ENCODE results near the gene PIP5K1C.
"Not testable (repeated sequence)": the region's sequence is repeated elsewhere in the genome, so short reads cannot be mapped to it uniquely, and the experiment has no call there.

Gene PIP5K1C

DNA sequence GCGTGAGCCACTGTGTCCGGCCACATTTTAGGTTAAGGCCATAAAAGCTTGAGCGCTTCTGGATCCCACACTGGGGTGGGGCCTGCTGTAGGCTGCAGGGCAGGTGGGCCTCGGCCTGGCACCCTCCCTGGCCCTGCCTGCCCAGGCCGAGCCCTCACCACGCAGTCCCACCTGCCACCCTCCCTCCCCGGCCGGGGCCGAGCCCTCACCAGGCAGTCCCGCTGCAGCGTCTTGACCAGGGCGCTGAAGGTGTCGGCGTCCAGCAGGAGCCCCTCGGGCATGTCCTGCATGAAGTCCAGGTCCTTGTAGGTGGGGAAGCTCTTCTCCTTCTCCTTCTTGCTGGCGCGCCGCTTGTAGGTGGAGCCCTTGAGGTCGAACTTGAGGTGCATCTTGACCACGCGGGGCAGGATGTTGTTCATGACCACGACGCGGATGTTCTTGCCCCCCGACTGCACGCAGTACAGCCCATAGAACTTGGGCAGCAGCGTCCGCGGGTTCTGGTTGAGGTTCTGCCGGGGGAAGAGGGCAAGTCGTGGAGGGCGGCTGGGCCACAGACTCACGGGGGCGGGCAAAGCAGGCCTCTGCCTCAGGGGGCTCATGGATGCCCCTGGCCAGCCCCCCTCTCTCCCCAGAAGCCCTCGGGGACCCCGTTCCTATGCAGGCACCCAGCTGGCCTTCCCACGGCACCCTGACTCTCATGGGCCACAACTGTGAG, 47.0 kb downstream of the PIP5K1C start:
- no peak for DNase-seq
- H3K4me3 Mint-ChIP-seq: no peak overlapping the region
- H3K27me3 Mint-ChIP-seq: no peaks in the 10 kb centered on the region
- H3K36me3 Mint-ChIP-seq (ENCODE audit: insufficient read depth): peaks cover 32% of the 10 kb centered on the region
- H3K4me1 Mint-ChIP-seq (ENCODE audit: low read depth in 2 of 2): peaks cover 0 to 1% of the 10 kb centered on the region in 2 donors
- no peaks in the 10 kb centered on the region for H3K9me3 Mint-ChIP-seq
- H3K27ac Mint-ChIP-seq: no peak overlapping the region
- no peak for ATAC-seq (replicated peaks)

DNA sequence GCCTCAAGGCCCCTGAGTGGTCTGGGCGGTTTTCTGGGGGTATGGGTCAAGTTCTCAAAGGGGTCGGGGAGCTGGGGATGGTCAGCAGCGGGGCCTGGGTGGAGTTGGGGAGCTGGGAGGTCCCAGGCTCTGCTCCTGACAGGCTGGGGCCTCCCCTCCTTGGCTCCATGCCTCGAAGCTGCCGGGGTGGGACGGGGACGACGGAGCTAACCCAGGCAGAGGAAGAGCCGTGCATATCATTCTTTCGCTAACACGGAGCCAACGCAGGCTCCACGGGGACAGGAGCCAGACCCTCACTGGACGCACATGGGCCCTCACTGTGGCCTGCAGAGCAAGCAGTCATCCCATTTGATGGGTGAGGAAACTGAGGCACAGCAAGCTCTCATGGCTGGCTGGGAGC, 47.8 kb downstream of the PIP5K1C start:
- H3K36me3 Mint-ChIP-seq (ENCODE audit: insufficient read depth): peaks cover 29% of the 10 kb centered on the region
- no peak for DNase-seq
- no peak overlapping the region for H3K4me3 Mint-ChIP-seq
- no peaks in the 10 kb centered on the region for H3K9me3 Mint-ChIP-seq
- ATAC-seq (replicated peaks): no peak
- peaks cover 0 to 1% of the 10 kb centered on the region in 2 donors for H3K4me1 Mint-ChIP-seq (ENCODE audit: low read depth in 2 of 2)
- H3K27ac Mint-ChIP-seq: peak overlapping the region in 1 of 2 donors; percentile 55
- H3K27me3 Mint-ChIP-seq: no peaks in the 10 kb centered on the region

GRCh38 chr19:3651684-3652083, 48.6 kb downstream of the PIP5K1C start:
- no peak overlapping the region for H3K27ac Mint-ChIP-seq
- H3K4me1 Mint-ChIP-seq (ENCODE audit: low read depth in 2 of 2): peaks cover 0 to 1% of the 10 kb centered on the region in 2 donors
- ATAC-seq (replicated peaks) (no peak), DNase-seq (no peak)
- H3K9me3 Mint-ChIP-seq: no peaks in the 10 kb centered on the region
- H3K4me3 Mint-ChIP-seq: no peak overlapping the region
- H3K36me3 Mint-ChIP-seq (ENCODE audit: insufficient read depth): peaks cover 25% of the 10 kb centered on the region
- no peaks in the 10 kb centered on the region for H3K27me3 Mint-ChIP-seq

DNA sequence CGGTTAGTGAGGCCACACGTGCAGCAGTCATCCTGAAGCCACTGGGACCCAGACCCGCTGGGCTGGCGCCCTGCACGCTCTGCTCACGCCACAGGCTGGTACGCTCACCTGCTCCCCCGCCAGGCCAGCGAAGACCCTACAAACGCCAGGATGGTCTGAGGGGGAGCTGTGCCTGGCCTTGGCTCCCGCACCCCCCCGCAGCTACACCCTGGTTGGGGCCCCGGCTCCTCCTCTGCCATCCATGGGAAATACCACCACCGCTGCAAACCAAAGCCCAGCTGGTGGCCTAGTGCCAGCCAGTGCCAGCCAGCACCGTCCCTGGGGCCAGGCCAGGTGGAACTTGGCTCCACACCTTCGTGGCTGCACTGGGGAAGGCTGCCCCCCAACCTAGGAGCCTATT, 50.4 kb downstream of the PIP5K1C start:
- no peak overlapping the region for H3K4me3 Mint-ChIP-seq
- H3K36me3 Mint-ChIP-seq (ENCODE audit: insufficient read depth): peaks cover 22% of the 10 kb centered on the region
- no peak for DNase-seq
- no peaks in the 10 kb centered on the region for H3K9me3 Mint-ChIP-seq
- H3K27me3 Mint-ChIP-seq: no peaks in the 10 kb centered on the region
- peaks cover 0 to 1% of the 10 kb centered on the region in 2 donors for H3K4me1 Mint-ChIP-seq (ENCODE audit: low read depth in 2 of 2)
- no peak overlapping the region for H3K27ac Mint-ChIP-seq
- no peak for ATAC-seq (replicated peaks)

DNA sequence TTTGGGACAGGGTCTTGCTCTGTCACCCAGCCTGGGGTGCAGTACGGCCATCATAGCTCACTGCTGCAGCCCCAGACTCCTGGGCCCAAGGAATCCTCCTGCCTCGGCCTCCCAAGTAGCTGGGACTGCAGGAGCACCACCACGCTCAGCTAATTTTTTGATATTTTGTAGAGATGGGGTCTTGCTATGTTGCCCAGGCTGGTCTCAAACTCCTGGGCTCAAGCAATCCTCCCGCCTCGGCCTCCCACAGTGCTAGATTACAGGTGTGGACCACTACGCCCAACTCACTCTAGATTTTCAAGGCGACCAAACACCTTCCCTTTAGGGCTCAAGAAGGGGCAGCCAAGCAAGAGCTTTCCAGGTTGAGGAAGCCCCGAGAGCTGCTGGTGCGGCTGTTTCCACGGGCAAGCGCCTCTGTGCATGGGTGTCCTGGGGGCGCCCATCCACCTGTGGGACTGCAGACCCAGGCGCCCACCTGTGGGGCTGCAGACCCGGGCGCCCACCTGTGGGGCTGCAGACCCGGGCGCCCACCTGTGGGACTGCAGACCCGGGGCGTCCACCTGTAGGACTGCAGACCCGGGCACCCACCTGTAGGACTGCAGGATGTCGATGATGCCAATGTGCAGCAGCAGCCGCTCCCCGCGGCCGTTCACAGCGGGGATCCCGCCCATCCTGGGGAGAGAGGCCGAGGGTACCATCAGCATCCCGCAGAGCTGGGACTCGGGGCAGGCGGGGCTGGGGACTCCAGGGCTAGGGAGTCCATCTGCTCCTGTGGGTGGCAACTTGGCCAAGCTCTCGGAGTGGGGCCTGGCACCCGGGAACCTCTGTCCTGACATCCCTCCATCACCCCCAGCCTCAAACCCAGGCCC, 52.0 kb downstream of the PIP5K1C start:
- Mint-ChIP-seq H3K4me3 (no peak overlapping the region), H3K4me1 (ENCODE audit: low read depth in 2 of 2) (peaks cover 0 to 1% of the 10 kb centered on the region in 2 donors), H3K27me3 (no peaks in the 10 kb centered on the region), H3K9me3 (no peaks in the 10 kb centered on the region), H3K27ac (no peak overlapping the region), H3K36me3 (ENCODE audit: insufficient read depth) (peaks cover 20% of the 10 kb centered on the region)
- ATAC-seq (replicated peaks): no peak
- no peak for DNase-seq

GRCh38 chr19:3647102-3647501, 53.2 kb downstream of the PIP5K1C start:
- peaks cover 16% of the 10 kb centered on the region for H3K36me3 Mint-ChIP-seq (ENCODE audit: insufficient read depth)
- not testable (repeated sequence) for H3K4me1 Mint-ChIP-seq (ENCODE audit: low read depth in 2 of 2); H3K27me3 Mint-ChIP-seq; H3K27ac Mint-ChIP-seq; DNase-seq; H3K9me3 Mint-ChIP-seq; H3K4me3 Mint-ChIP-seq; ATAC-seq (replicated peaks)

DNA sequence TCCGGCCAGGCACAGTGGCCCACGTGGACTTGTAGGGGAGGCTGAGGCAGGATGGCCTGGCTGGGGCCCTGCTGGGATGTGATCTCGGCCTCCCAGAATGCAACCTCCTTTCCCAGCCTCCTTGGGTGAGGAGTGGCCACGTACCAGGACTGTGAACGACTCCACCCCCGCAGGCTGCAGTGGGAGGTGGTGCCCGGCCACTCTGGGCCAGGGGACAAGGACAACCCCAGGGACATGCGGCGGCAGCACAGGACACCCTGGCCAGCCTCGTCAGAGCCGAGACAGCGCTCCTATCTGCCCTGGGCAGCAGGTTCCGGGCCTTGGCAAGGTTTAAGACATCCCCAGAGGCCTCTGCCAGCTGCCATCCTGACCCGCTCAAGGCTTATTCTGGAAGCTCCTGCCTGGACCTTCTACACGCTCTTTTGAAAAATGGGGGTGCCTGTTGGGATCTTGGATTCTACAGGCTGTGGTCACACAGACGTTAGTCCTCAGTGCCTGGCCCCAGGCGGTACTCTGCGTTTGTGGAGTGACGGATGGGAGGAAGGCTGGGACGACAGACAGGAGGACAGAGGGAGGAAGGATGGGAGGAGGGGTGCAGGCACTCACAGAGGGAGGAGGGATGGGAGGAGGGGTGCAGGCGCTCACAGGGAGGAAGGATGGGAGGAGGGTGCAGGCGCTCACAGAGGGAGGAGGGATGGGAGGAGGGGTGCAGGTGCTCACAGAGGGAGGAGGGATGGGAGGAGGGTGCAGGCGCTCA, 53.8 kb downstream of the PIP5K1C start:
- H3K4me1 Mint-ChIP-seq (ENCODE audit: low read depth in 2 of 2): peaks cover 0 to 1% of the 10 kb centered on the region in 2 donors
- no peak overlapping the region for H3K4me3 Mint-ChIP-seq
- H3K9me3 Mint-ChIP-seq: no peaks in the 10 kb centered on the region
- H3K36me3 Mint-ChIP-seq (ENCODE audit: insufficient read depth): peaks cover 10% of the 10 kb centered on the region
- no peak overlapping the region for H3K27ac Mint-ChIP-seq
- H3K27me3 Mint-ChIP-seq: no peaks in the 10 kb centered on the region
- ATAC-seq (replicated peaks): no peak
- DNase-seq: no peak

DNA sequence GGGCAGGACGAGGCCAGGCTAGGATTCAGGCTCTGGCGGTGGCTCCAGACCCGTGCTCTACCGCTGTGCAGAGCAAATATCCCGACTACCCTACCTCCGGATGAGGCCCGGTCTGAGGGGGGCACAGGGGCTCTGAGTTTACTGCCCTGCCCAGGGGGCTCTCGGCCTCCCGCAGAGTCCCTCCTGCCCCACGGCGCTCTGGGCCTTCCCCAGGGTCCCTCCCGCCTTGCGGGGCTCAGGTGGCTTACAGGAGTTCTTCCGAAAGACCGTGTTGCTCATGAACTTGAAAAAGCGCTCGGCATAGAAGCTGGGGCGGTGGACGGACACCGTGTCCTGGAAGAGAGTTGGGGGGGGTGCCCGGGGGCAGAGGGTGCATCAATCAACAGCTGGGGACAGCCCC, 54.5 kb downstream of the PIP5K1C start:
- H3K9me3 Mint-ChIP-seq: no peaks in the 10 kb centered on the region
- DNase-seq: no peak
- peaks cover 5% of the 10 kb centered on the region for H3K36me3 Mint-ChIP-seq (ENCODE audit: insufficient read depth)
- no peak overlapping the region for H3K27ac Mint-ChIP-seq
- H3K4me1 Mint-ChIP-seq (ENCODE audit: low read depth in 2 of 2): no peaks in the 10 kb centered on the region
- H3K4me3 Mint-ChIP-seq: no peak overlapping the region
- ATAC-seq (replicated peaks): no peak
- no peaks in the 10 kb centered on the region for H3K27me3 Mint-ChIP-seq

- H3K9me3 Mint-ChIP-seq: no peaks in the 10 kb centered on the region
- no peaks in the 10 kb centered on the region for H3K27me3 Mint-ChIP-seq
- H3K4me1 Mint-ChIP-seq (ENCODE audit: low read depth in 2 of 2): no peaks in the 10 kb centered on the region
- no peak for DNase-seq
- ATAC-seq (replicated peaks): no peak
- no peak overlapping the region for H3K27ac Mint-ChIP-seq
- no peak overlapping the region for H3K4me3 Mint-ChIP-seq
- H3K36me3 Mint-ChIP-seq (ENCODE audit: insufficient read depth): no peaks in the 10 kb centered on the region
Measured at GRCh38 chr19:3645067-3645396, 55.2 kb downstream of the PIP5K1C start.

DNA sequence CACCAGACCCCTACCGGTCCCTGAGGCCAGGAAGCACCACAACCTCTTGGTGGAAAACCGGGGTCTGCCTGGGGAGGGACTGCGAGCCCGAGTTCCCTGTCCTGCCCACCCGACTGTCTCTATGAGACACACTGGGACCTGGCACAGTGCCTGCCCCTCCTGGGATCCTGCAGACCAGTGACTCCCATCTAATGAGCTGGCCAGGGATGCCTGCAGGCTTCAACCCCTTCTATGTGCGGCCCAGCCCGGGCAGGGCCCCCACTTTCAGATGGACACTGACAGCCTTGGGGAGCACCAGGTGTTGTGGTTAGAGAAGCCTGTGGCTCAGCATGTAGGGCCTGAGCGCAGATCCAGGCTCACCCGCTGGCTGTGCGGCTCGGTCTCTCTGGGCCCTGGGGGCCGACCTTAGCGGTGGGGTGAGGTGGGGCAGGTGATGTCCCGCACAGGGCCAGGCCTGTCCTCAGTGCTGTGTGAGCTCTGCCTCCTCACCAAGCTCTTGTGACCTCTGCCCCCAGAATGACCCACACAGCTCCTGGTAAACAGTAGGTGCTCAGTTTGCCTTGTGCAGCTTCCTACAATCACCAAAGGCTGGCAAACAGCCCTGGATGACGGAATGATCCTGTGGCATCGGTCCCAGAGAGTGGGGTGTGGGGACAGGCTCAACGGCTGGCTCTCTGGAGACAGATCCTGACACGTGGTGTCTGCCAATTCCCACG, 55.8 kb downstream of the PIP5K1C start:
- no peaks in the 10 kb centered on the region for H3K36me3 Mint-ChIP-seq (ENCODE audit: insufficient read depth)
- H3K27ac Mint-ChIP-seq: no peak overlapping the region
- no peaks in the 10 kb centered on the region for H3K4me1 Mint-ChIP-seq (ENCODE audit: low read depth in 2 of 2)
- DNase-seq (no peak), ATAC-seq (replicated peaks) (no peak)
- no peak overlapping the region for H3K4me3 Mint-ChIP-seq
- H3K9me3 Mint-ChIP-seq: no peaks in the 10 kb centered on the region
- no peaks in the 10 kb centered on the region for H3K27me3 Mint-ChIP-seq

DNA sequence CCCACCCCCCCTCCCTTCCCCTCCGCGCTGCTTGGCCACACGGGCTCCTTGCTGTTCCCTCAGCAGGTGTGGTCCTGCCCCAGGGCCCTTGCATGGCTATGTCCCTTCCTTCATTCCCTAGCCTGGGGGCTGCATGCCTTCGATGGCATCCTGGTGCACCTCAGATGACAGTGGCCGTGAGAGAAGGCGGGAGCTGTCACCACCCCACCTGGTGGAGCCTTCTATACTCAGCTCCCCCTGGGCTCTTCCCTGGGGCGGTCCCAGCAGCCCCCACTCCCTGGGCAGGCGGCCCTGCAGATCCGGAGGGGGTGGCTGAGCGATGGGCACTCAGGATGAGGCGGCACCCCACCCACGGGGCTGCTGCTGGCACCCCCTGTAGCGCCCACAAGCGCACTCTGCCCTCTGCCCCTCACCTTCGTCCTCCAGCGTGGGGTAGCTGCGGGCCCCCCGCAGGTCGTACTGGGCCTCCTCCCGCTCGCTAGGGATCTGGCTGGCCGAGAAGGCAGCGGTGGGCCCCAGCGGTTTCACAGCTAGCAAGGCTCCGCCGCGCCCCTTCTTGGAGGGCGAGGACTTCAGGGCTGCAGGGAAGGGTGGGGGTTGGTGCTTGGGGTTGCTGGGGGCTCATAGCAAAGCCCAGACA, 56.5 kb downstream of the PIP5K1C start:
- Mint-ChIP-seq H3K27ac (no peak overlapping the region), H3K27me3 (no peaks in the 10 kb centered on the region), H3K4me3 (no peak overlapping the region), H3K36me3 (ENCODE audit: insufficient read depth) (peaks cover 3% of the 10 kb centered on the region), H3K4me1 (ENCODE audit: low read depth in 2 of 2) (no peaks in the 10 kb centered on the region), H3K9me3 (no peaks in the 10 kb centered on the region)
- no peak for DNase-seq
- no peak for ATAC-seq (replicated peaks)

DNA sequence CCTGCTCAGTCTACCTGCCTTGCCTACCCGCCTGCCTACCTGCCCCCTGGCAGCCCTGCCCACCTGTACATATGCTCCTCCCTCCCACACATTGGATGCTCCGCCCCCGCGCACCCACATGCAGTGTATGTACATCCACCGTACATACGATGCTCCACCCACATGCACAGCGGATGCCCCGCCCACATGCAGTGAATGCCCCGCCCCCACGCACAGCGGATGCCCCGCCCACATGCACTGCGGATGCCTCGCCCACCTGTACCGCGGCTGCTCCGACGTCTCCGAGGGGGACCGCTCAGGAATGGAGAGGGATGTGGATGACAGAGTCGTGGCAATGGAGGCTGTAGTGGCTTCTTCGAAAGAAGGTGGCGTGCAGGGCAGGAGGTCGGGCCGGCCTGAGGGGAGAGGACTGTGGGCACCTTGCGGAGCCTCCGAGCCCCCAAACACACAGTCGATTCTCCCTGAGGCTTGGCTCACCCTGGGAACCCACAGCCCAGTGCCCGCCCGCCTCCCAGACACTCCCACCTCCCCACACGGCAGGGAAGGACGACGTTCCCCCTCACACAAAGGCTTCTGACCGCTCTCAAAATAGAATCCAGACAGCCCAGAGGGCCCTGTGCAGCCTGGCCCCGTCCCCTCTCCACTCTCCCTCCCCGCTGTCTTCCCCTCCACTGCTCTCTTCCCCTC, 57.1 kb downstream of the PIP5K1C start:
- no peak for DNase-seq
- ATAC-seq (replicated peaks): no peak
- Mint-ChIP-seq H3K36me3 (ENCODE audit: insufficient read depth) (peaks cover 8% of the 10 kb centered on the region), H3K27ac (no peak overlapping the region), H3K4me3 (no peak overlapping the region), H3K4me1 (ENCODE audit: low read depth in 2 of 2) (no peaks in the 10 kb centered on the region), H3K27me3 (no peaks in the 10 kb centered on the region), H3K9me3 (no peaks in the 10 kb centered on the region)

Measured in effector memory CD8-positive, alpha-beta T cell (primary cell).